ENCODE results near the gene IRF2BPL.

IRF2BPL gene

DNA sequence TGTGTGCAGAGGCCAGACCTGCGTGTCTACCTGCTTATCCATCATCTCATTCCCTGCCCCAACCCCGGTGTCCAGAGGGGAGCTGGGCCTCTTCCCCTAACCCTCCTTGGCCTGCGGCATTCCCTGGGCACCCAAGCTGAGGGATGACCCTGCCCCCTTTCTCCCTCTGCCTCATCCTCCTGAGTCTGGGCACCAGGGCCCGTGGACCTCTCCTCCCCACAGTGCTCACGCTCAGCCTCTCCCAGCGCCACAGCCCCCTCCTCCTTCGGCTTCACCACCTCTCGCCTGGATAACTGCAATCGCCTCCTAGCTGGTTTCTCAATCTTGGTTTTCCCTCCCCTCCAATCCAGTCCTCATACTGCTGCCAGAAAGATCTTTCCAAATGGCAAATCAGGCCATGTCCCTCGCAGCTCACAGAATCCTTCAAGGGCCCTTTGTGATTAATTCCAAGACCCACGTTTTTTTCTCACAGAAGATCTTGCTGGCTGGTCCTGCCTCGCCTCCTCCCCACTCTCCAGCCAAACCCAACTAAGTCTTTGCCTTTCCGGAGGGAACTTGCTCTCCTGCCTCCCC, 16.2 kb downstream of the IRF2BPL start:
- H3K4me1 ChIP-seq (ENCODE audit: control insufficient read depth, insufficient read depth, low read length): peaks cover 2% of the 10 kb centered on the region

DNA sequence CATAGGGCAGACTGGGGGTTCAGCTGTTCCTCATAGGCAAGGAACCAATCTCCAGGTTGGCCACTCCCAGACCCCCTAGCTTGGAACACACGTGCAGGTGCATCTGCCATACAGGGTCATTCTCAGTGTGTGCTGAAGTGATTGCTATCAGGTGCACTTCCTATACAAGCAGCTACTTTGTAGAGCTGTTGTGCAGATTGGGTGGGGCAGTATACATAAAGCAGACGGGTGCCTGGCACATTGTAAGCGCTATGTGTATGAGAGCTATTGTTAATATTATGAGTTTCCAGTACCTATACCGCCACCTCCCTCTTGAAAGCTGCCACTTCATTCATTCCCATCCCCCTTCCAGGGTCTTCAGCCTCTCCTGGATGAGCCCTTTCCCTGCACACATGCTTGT, 17.3 kb downstream of the IRF2BPL start:
- no peaks in the 10 kb centered on the region for H3K36me3 ChIP-seq (ENCODE audit: control insufficient read depth, insufficient read depth, low read length)
- H3K4me1 ChIP-seq (ENCODE audit: control insufficient read depth, insufficient read depth, low read length): peaks cover 3% of the 10 kb centered on the region

More for the DNA sequence above, 16.2 kb downstream of the IRF2BPL start:
- no peaks in the 10 kb centered on the region for H3K9me3 ChIP-seq (ENCODE audit: control insufficient read depth, insufficient read depth, low read length)
- H3K9ac ChIP-seq (ENCODE audit: low read depth, low read length): no peak overlapping the region
- no peaks in the 10 kb centered on the region for H3K36me3 ChIP-seq (ENCODE audit: control insufficient read depth, insufficient read depth, low read length)
- H3K27me3 ChIP-seq (ENCODE audit: control insufficient read depth, insufficient read depth, low read length): no peaks in the 10 kb centered on the region
- no peak overlapping the region for H3K4me3 ChIP-seq (ENCODE audit: low read depth, low read length)

DNA sequence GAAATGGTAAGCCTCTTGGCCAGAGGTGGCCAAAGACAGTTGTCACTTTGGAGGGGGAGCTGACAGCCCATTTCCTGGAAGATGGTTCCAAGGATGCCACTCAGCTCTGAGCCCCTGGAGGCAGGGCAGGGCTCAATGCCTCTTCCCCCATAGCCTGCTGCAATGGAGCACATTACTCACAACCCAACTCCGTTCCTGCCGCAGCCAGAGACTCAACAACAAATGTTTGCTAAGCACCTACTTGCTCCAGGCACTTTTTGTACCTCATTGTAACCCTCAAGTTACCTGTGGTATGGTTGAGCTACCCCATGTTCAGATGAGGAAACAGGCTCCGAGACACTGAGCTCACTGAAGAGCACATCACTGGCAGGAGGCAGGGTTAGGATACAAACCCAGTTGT, 19.5 kb downstream of the IRF2BPL start:
- no peaks in the 10 kb centered on the region for H3K36me3 ChIP-seq (ENCODE audit: control insufficient read depth, insufficient read depth, low read length)
- no peaks in the 10 kb centered on the region for H3K27me3 ChIP-seq (ENCODE audit: control insufficient read depth, insufficient read depth, low read length)
- H3K4me3 ChIP-seq (ENCODE audit: low read depth, low read length): no peak overlapping the region
- peaks cover 23% of the 10 kb centered on the region for H3K4me1 ChIP-seq (ENCODE audit: control insufficient read depth, insufficient read depth, low read length)
- no peak overlapping the region for H3K9ac ChIP-seq (ENCODE audit: low read depth, low read length)
- H3K9me3 ChIP-seq (ENCODE audit: control insufficient read depth, insufficient read depth, low read length): no peaks in the 10 kb centered on the region

More for the DNA sequence above, 17.3 kb downstream of the IRF2BPL start:
- no peak overlapping the region for H3K9ac ChIP-seq (ENCODE audit: low read depth, low read length)
- H3K4me3 ChIP-seq (ENCODE audit: low read depth, low read length): no peak overlapping the region
- no peaks in the 10 kb centered on the region for H3K27me3 ChIP-seq (ENCODE audit: control insufficient read depth, insufficient read depth, low read length)
- H3K9me3 ChIP-seq (ENCODE audit: control insufficient read depth, insufficient read depth, low read length): no peaks in the 10 kb centered on the region

DNA sequence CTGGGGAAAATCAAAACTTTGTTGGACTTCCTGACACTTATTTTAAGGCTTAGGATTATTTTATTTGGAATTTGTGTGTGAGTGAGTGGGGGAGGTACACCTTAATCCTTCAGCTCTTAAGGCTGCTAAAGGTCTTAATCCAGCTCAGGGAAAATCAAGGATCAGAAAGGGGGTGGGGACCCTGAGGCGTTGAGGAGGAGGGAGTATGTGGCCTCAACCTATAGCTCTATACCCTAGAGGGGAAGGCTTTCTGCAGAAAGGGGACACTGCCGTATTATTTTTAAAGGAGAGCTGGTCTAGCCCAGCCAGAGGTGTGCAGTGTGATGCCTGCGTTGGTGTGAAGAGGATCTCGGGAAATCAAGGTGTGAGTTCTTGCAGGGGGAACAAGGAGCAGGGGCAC, 20.0 kb downstream of the IRF2BPL start:
- H3K36me3 ChIP-seq (ENCODE audit: control insufficient read depth, insufficient read depth, low read length): no peaks in the 10 kb centered on the region
- H3K9ac ChIP-seq (ENCODE audit: low read depth, low read length): no peak overlapping the region
- H3K27me3 ChIP-seq (ENCODE audit: control insufficient read depth, insufficient read depth, low read length): no peaks in the 10 kb centered on the region
- H3K4me3 ChIP-seq (ENCODE audit: low read depth, low read length): no peak overlapping the region
- peaks cover 27% of the 10 kb centered on the region for H3K4me1 ChIP-seq (ENCODE audit: control insufficient read depth, insufficient read depth, low read length)
- H3K9me3 ChIP-seq (ENCODE audit: control insufficient read depth, insufficient read depth, low read length): no peaks in the 10 kb centered on the region

DNA sequence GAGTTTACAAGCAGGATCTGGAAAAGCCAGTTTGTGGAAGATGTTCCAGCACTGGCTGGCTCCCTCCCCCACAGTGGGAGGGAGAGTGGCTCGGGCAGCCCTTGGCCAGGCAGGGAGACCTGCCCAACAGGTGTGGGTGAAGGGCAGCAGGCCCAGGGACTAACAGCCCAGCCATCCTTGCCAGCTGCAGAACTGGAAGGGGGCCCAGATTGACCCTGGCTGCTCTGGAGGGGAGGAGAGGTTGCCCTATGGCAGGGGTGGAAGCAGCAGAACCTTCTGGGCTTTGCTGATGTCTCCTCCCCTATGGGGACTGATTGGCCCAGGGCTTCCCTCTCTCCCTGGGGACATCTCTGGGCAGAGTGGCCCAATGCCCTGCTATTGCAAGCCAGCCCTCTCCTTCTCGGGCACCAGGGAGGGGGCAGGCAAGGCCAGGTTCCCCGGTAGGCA, 20.5 kb downstream of the IRF2BPL start:
- Histone ChIP-seq H3K27me3 (ENCODE audit: control insufficient read depth, insufficient read depth, low read length) (no peaks in the 10 kb centered on the region), H3K4me3 (ENCODE audit: low read depth, low read length) (no peak overlapping the region), H3K9me3 (ENCODE audit: control insufficient read depth, insufficient read depth, low read length) (no peaks in the 10 kb centered on the region), H3K36me3 (ENCODE audit: control insufficient read depth, insufficient read depth, low read length) (no peaks in the 10 kb centered on the region), H3K4me1 (ENCODE audit: control insufficient read depth, insufficient read depth, low read length) (peaks cover 27% of the 10 kb centered on the region), H3K9ac (ENCODE audit: low read depth, low read length) (no peak overlapping the region)

DNA sequence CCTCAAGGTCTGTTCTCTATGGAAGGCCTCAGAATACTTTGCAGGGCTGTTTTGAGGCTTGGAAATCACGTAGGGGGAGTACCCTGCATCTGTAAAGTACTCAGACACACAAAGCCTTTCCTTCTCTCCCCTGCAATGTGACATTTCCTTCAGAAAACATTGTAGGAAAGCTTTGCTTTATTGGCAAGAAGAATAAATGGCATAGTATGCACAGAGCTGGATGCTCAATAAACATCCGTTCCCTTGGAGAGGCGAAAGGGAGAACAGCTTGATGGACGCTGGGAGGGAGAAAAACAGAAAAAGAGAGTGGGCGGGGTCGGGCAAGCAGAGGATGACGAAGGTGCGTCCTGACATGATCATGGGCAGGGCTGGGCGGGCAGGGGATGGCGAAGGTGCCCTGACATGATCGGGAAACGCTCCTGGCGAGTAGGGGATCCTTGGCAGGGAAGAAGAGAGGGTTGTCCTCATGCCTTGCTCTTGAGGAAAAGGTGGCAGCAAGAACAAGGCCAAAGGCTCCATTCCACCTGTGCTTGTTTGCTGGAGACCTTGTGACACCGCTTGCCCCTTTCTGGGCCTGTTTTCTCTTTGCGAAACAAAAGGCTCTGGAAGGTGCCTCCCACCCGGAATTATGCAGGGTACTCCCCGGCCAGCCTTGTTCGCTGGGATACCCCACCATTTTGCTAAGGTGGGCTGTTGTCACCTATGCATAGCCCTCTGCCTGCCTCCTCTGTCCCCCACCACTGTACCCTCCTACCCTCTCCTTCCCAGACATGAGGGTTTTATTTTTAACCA, 21.1 kb downstream of the IRF2BPL start:
- no peak overlapping the region for H3K4me3 ChIP-seq (ENCODE audit: low read depth, low read length)
- H3K4me1 ChIP-seq (ENCODE audit: control insufficient read depth, insufficient read depth, low read length): peaks cover 27% of the 10 kb centered on the region
- H3K9me3 ChIP-seq (ENCODE audit: control insufficient read depth, insufficient read depth, low read length): no peaks in the 10 kb centered on the region
- H3K9ac ChIP-seq (ENCODE audit: low read depth, low read length): no peak overlapping the region
- no peaks in the 10 kb centered on the region for H3K36me3 ChIP-seq (ENCODE audit: control insufficient read depth, insufficient read depth, low read length)
- no peaks in the 10 kb centered on the region for H3K27me3 ChIP-seq (ENCODE audit: control insufficient read depth, insufficient read depth, low read length)

DNA sequence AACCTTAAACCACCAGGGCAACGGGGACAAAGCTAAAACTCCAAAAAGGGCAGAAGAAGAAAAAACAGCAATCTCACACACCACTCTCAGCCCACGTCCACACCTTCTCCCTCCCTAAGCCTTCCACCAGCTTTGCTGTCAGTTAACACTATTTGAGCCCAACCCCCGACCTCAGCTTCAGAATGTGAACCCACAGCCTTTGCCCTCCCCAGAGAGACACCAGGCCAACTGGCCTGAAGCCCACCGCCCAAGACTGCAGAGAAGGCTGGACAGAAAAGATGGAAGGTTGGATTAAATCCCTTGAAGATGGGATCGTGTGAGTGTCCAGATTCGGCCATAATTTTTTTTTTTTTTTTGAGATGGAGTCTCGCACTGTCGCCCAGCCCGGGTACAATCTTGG, 22.4 kb downstream of the IRF2BPL start:
- no peaks in the 10 kb centered on the region for H3K27me3 ChIP-seq (ENCODE audit: control insufficient read depth, insufficient read depth, low read length)
- peaks cover 27% of the 10 kb centered on the region for H3K4me1 ChIP-seq (ENCODE audit: control insufficient read depth, insufficient read depth, low read length)
- no peak overlapping the region for H3K9ac ChIP-seq (ENCODE audit: low read depth, low read length)
- no peak overlapping the region for H3K4me3 ChIP-seq (ENCODE audit: low read depth, low read length)
- no peaks in the 10 kb centered on the region for H3K9me3 ChIP-seq (ENCODE audit: control insufficient read depth, insufficient read depth, low read length)
- H3K36me3 ChIP-seq (ENCODE audit: control insufficient read depth, insufficient read depth, low read length): no peaks in the 10 kb centered on the region

DNA sequence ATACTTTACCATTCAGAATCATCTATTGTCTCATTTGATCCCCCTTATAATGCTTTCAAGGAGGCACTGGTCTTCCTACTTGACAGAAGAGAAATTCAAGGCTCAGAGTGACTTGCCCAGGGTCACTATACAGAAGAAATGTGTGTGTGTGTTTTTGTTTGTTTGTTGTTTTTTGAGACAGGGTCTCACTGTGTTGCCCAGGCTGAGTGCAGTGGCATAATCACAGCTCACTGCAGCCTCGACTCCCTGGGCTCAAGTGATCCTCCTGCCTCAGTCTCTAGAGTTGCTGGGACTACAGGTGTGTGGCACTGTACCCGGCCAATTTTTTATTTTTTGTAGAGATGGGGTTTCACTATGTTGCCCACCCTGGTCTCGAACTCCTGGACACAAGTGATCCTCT, 22.9 kb downstream of the IRF2BPL start:
- no peaks in the 10 kb centered on the region for H3K36me3 ChIP-seq (ENCODE audit: control insufficient read depth, insufficient read depth, low read length)
- H3K27me3 ChIP-seq (ENCODE audit: control insufficient read depth, insufficient read depth, low read length): no peaks in the 10 kb centered on the region
- no peak overlapping the region for H3K4me3 ChIP-seq (ENCODE audit: low read depth, low read length)
- H3K9me3 ChIP-seq (ENCODE audit: control insufficient read depth, insufficient read depth, low read length): no peaks in the 10 kb centered on the region
- H3K4me1 ChIP-seq (ENCODE audit: control insufficient read depth, insufficient read depth, low read length): peaks cover 28% of the 10 kb centered on the region
- no peak overlapping the region for H3K9ac ChIP-seq (ENCODE audit: low read depth, low read length)

DNA sequence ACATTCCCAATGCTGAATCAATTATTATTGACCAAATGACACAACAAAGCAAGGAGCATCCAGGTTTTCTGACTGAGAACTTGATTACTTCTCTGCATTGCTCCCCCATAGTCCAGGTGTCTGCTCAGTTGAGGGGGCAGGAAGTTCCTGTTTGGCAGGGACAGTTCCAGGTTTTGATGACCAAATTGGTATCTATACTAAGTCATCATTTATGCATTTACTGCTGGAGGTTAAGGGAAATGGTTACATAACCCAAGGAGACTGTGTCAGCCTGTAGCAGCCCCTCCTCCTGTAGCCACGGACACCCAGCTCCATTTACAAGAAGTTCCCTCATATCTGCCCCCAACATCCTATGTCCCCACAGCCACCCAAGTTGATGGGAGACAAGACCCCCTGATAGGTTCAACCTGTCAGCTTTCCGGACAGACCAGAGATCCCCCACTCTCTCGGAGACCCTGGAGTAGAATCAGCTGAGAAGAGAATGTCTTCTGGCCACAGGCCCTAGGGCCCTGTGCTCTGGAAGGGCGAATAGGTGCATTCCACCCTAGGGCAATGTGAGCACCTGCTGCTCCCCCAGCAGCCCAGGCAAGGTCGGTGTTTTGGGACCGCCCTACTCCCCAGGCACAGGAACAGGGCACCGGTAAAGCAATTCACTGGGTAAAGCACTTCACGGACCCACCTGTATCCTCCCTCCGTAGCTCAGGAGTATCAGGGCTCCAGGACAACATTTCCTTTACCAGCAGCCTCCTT, 23.6 kb downstream of the IRF2BPL start:
- Histone ChIP-seq H3K36me3 (ENCODE audit: control insufficient read depth, insufficient read depth, low read length) (no peaks in the 10 kb centered on the region), H3K9me3 (ENCODE audit: control insufficient read depth, insufficient read depth, low read length) (no peaks in the 10 kb centered on the region), H3K4me3 (ENCODE audit: low read depth, low read length) (no peak overlapping the region), H3K27me3 (ENCODE audit: control insufficient read depth, insufficient read depth, low read length) (no peaks in the 10 kb centered on the region), H3K9ac (ENCODE audit: low read depth, low read length) (no peak overlapping the region), H3K4me1 (ENCODE audit: control insufficient read depth, insufficient read depth, low read length) (peaks cover 29% of the 10 kb centered on the region)

DNA sequence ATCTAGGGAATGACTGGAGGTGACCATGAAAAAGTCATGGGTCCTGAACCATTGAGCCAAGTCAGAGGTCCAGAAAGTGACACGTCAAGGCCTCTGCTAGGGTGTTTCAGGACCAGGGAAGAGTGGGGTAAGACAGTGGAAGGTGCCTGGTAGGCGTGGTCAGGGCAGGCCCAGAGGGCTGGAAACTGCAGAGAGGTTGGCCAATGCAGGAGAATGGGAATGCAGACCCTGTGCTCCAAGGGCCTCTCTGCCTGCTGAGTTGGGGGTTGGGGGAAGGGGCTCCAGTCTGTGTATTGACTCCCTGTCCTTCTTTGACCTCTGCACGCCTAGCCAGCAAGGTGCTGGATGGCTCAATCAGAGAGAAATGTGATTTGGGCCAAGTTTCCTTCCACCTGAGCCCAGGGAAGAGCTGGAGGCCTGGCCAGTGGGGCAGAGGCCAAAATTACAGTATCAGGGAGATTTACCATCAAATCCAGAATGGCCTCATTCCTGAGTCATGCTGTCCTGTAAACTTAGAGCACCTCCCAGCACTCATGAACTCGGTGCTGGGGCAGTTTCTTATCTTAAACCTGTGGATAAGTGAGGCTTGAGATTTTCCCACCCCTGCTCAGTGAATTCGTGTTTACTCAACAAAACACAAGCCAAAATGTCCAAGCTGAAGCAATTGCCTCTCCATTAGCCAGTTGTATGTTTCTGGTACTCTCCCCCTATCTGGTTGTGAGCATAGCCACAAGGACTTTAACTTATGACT, 24.4 kb downstream of the IRF2BPL start:
- H3K4me1 ChIP-seq (ENCODE audit: control insufficient read depth, insufficient read depth, low read length): peaks cover 29% of the 10 kb centered on the region
- no peak overlapping the region for H3K4me3 ChIP-seq (ENCODE audit: low read depth, low read length)
- H3K27me3 ChIP-seq (ENCODE audit: control insufficient read depth, insufficient read depth, low read length): no peaks in the 10 kb centered on the region
- H3K9ac ChIP-seq (ENCODE audit: low read depth, low read length): no peak overlapping the region
- no peaks in the 10 kb centered on the region for H3K36me3 ChIP-seq (ENCODE audit: control insufficient read depth, insufficient read depth, low read length)
- H3K9me3 ChIP-seq (ENCODE audit: control insufficient read depth, insufficient read depth, low read length): no peaks in the 10 kb centered on the region

DNA sequence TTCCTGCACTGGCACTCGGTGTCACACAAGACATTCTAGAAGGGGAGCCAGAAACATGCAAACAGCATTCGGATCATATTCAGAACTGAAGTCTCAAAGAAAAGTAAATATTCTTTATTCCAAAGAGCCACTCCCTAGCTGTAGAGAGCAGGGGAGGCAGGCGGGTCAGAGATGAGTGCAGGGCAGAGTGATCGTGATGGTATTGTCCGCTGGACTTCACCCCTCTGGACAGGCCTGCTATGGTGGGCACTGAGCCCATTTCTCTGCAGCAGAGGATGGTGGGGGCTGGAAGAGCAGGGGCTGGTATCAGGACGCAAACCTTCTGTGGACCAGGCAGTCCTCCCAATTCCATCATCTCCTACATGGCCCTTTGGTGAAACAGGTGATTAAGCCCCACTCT, 25.6 kb downstream of the IRF2BPL start:
- H3K9me3 ChIP-seq (ENCODE audit: control insufficient read depth, insufficient read depth, low read length): no peaks in the 10 kb centered on the region
- no peak overlapping the region for H3K4me3 ChIP-seq (ENCODE audit: low read depth, low read length)
- peaks cover 29% of the 10 kb centered on the region for H3K4me1 ChIP-seq (ENCODE audit: control insufficient read depth, insufficient read depth, low read length)
- H3K36me3 ChIP-seq (ENCODE audit: control insufficient read depth, insufficient read depth, low read length): no peaks in the 10 kb centered on the region
- no peak overlapping the region for H3K9ac ChIP-seq (ENCODE audit: low read depth, low read length)
- no peaks in the 10 kb centered on the region for H3K27me3 ChIP-seq (ENCODE audit: control insufficient read depth, insufficient read depth, low read length)
